H1 (cell line): ENCODE results near the gene DCAF15. TPM values are rescaled to one million over a fixed set of nuclear protein-coding genes. Genes with fewer than 3 reads are reported as not detected.

Experiments
- RAD21 ChIP-seq, 2 experiments: IDR thresholded peaks in 1 of 2; conservative IDR thresholded peaks in 1 of 2; 2 replicates each; pipeline ENCODE4 v1.6.1; 2011; ENCODE audit warnings: low read depth in 2 of 2, low read length in 2 of 2, improper control_type of control experiment in 1 of 2, inconsistent platforms in 1 of 2, mild to moderate bottlenecking in 1 of 2, moderate library complexity in 1 of 2
- SAP30 ChIP-seq: fragments of 300-600 bp; sonication (generic); IDR thresholded peaks from 2 replicates; pipeline ENCODE4 v1.7.1; 2012; ENCODE audit warnings: low read length, moderate library complexity, mild to moderate bottlenecking, inconsistent platforms; ENCODE audit not compliant: insufficient read depth, insufficient replicate concordance
- SIX5 ChIP-seq: IDR thresholded peaks from 2 replicates; pipeline ENCODE4 v1.6.1; 2011; ENCODE audit warnings: mild to moderate bottlenecking, low read depth, low read length
- SP4 ChIP-seq: IDR thresholded peaks from 2 replicates; pipeline ENCODE4 v1.6.1; 2012; ENCODE audit warnings: low read length, inconsistent platforms
- TAF7 ChIP-seq: optimal IDR thresholded peaks from 2 replicates; pipeline ENCODE3; 2011; ENCODE audit warnings: low read depth, mild to moderate bottlenecking, inconsistent platforms, low read length, moderate library complexity, borderline replicate concordance
- TBP ChIP-seq: IDR thresholded peaks from 2 replicates; pipeline ENCODE4 v1.6.1; 2011; ENCODE audit warnings: low read depth, low read length, improper control_type of control experiment
- polyA plus RNA-seq, 7 experiments: library from polyadenylated mRNA; depleted of rRNA in 3 of 7; stranded (reverse) in 5 of 7; unstranded in 2 of 7; fragments of >200 nt in 5 of 7; fragments of 200-250 nt in 2 of 7; gene quantifications; 1 replicate in 5 of 7; 2 replicates in 1 of 7; 4 replicates in 1 of 7; pipeline versions ENCODE4 v1.2.1 to v1.2.3, GENCODE V29; 2011 to 2013; ENCODE audit warnings: missing spikeins in 2 of 7, mixed read lengths in 2 of 7
- total RNA-seq: library from RNA; stranded (reverse); fragmentation: NEBNext Ultra II Directional; extraction: Animal tissue kit (Norgen Biotek cat#: 25700); gene quantifications from 2 replicates; pipeline ENCODE4 v1.2.1, GENCODE V29; 2021

DCAF15 gene
- total and polyA plus RNA-seq, 2 of the 8 experiments (the other 6 are each of a cell fraction or from before 2014, with no cell fraction given), result 68.7 to 80.8 TPM

DNA sequence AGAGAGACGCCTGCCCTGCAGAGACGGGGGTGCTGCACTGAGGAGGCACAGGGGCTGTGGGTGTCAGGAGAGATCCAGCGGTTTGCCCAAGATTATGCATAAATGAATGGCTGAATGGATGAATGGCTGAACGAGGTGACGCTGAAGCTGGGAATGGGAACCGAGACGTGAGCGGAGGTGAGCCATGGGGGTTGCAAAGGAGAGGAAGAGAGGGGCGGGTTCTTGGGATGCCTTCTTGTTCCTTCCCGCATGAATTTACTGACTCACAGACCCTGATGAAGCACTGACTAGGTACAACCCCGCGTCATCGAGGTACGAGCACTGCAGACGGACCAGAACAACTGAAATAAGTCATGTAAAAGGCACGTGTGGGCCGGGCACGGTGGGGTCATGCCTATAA, 16.7 kb downstream of the DCAF15 start (continued):
- no peak for TF ChIP-seq SAP30
- no peak for TF ChIP-seq SP4
- TF ChIP-seq TBP, result no peak
- TF ChIP-seq TAF7, result no peak
- TF ChIP-seq SIX5, result no peak
- TF ChIP-seq RAD21 (IDR thresholded peaks at IDR 0.05 in 1 of 2, conservative IDR thresholded peaks at IDR 0.05 in 1 of 2; ENCODE audit: low read depth in 2 of 2, low read length in 2 of 2), result no peak
